Measurements from ENCODE around the gene TDRD10.

- TF ChIP-seq, protein P1, sequence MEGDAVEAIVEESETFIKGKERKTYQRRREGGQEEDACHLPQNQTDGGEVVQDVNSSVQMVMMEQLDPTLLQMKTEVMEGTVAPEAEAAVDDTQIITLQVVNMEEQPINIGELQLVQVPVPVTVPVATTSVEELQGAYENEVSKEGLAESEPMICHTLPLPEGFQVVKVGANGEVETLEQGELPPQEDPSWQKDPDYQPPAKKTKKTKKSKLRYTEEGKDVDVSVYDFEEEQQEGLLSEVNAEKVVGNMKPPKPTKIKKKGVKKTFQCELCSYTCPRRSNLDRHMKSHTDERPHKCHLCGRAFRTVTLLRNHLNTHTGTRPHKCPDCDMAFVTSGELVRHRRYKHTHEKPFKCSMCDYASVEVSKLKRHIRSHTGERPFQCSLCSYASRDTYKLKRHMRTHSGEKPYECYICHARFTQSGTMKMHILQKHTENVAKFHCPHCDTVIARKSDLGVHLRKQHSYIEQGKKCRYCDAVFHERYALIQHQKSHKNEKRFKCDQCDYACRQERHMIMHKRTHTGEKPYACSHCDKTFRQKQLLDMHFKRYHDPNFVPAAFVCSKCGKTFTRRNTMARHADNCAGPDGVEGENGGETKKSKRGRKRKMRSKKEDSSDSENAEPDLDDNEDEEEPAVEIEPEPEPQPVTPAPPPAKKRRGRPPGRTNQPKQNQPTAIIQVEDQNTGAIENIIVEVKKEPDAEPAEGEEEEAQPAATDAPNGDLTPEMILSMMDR (IDR thresholded peaks at IDR 0.05): no peak
- no peak for TF ChIP-seq POLR2AphosphoS5 (IDR thresholded peaks at IDR 0.05)
- TF ChIP-seq EP300 (IDR thresholded peaks at IDR 0.05): no peak
These were observed 76.0 kb downstream of the TDRD10 start for GRCh38 chr1:154578058-154578418.

Data from esophagus muscularis mucosa (tissue), 4 donors.